IMR-90 (cell line): Measurements from ENCODE around the gene MAGI1. TPM values are rescaled to one million over a fixed set of nuclear protein-coding genes. Genes with fewer than 3 reads are reported as not detected.

ENCODE experiments used
- ATAC-seq: fragments of 200-7000 bp; cut with Tn5 transposase; 2 replicates; pipeline ENCODE4 v1.9.1; 2020; ENCODE audit warnings: low read depth, mild to moderate bottlenecking, moderate library complexity
- BruUV-seq: library from RNA; stranded (reverse); fragments of 400-500 nt; replicated peaks from 2 replicates; lab custom pipeline; 2021; lab: Mats Ljungman, UMichigan
- CTCF ChIA-PET: fragments of 300-600 bp; formaldehyde crosslinking; extraction: SDS; loops from one replicate; lab custom pipeline; 2021; ENCODE audit warnings: antibody characterized with exemption; lab: Yijun Ruan, JAX
- POLR2A ChIA-PET: fragments of 300-600 bp; sonication (Branson Sonifier 250); formaldehyde crosslinking; loops from one replicate; lab custom pipeline; 2022; ENCODE audit warnings: antibody characterized with exemption; ENCODE audit not compliant: unreplicated experiment; lab: Charles Lee
- DNase-seq: peaks from one replicate; pipeline ENCODE4 v3.0.0; 2013
- H2AFZ ChIP-seq: replicated peaks from 2 replicates; pipeline ENCODE3; 2013; ENCODE audit warnings: low read length, mild to moderate bottlenecking; ENCODE audit not compliant: poor library complexity
- H2AK5ac ChIP-seq: 2 replicates; pipeline ENCODE4 v1.6.1; 2013; ENCODE audit warnings: low read depth, low read length, inconsistent platforms
- H2AK9ac ChIP-seq: replicated peaks from 2 replicates; pipeline ENCODE3; 2013; ENCODE audit warnings: mild to moderate bottlenecking, low read depth, low read length, moderate library complexity; ENCODE audit not compliant: poor library complexity
- H2BK120ac ChIP-seq: 2 replicates; pipeline ENCODE4 v1.6.1; 2013; ENCODE audit warnings: low read depth, low read length, inconsistent platforms
- H2BK15ac ChIP-seq: 3 replicates; pipeline ENCODE4 v1.6.1; 2013; ENCODE audit warnings: low read depth, low read length, inconsistent platforms
- H2BK20ac ChIP-seq: 2 replicates; pipeline ENCODE4 v1.6.1; 2013; ENCODE audit warnings: low read depth, mild to moderate bottlenecking, inconsistent platforms, low read length, moderate library complexity
- H2BK5ac ChIP-seq: 2 replicates; pipeline ENCODE4 v1.6.1; 2013; ENCODE audit warnings: mild to moderate bottlenecking, low read depth, low read length, inconsistent platforms; ENCODE audit not compliant: poor library complexity, severe bottlenecking
- H3K14ac ChIP-seq: replicated peaks from 2 replicates; pipeline ENCODE4 v1.6.1; 2013; ENCODE audit warnings: low read depth, low read length, inconsistent platforms
- H3K18ac ChIP-seq: 2 replicates; pipeline ENCODE4 v1.6.1; 2013; ENCODE audit warnings: low read depth, low read length, control low read depth
- H3K23ac ChIP-seq: 2 replicates; pipeline ENCODE4 v1.6.1; 2013; ENCODE audit warnings: low read depth, low read length, inconsistent platforms
- H3K27ac ChIP-seq: 2 replicates; pipeline ENCODE4 v1.5.1; 2013; ENCODE audit warnings: mild to moderate bottlenecking, control low read depth, low read length; ENCODE audit not compliant: insufficient read depth
- H3K27me3 ChIP-seq: 2 replicates; pipeline ENCODE4 v1.6.1; 2013; ENCODE audit warnings: low read length; ENCODE audit not compliant: control insufficient read depth, insufficient read depth
- H3K36me3 ChIP-seq: 2 replicates; pipeline ENCODE4 v1.6.1; 2013; ENCODE audit warnings: low read length, mixed read lengths; ENCODE audit not compliant: control insufficient read depth, insufficient read depth
- H3K4ac ChIP-seq: 2 replicates; pipeline ENCODE4 v1.6.1; 2013; ENCODE audit warnings: low read depth, low read length, inconsistent platforms
- H3K4me1 ChIP-seq: 2 replicates; pipeline ENCODE4 v1.6.1; 2013; ENCODE audit warnings: low read length, mixed read lengths; ENCODE audit not compliant: control insufficient read depth, insufficient read depth
- H3K4me2 ChIP-seq: 2 replicates; pipeline ENCODE4 v1.6.1; 2013; ENCODE audit warnings: low read depth, mild to moderate bottlenecking, control low read depth, low read length, moderate library complexity
- H3K4me3 ChIP-seq: 2 replicates; pipeline ENCODE4 v1.5.1; 2013; ENCODE audit warnings: low read depth, mild to moderate bottlenecking, control low read depth, low read length, moderate library complexity; ENCODE audit not compliant: insufficient read depth
- H3K56ac ChIP-seq: 2 replicates; pipeline ENCODE4 v1.6.1; 2013; ENCODE audit warnings: low read length, inconsistent platforms; ENCODE audit not compliant: insufficient read depth; ENCODE audit errors: extremely low read depth
- H3K79me1 ChIP-seq, 2 experiments: 2 replicates each; pipeline ENCODE4 v1.6.1; 2013; ENCODE audit warnings: low read length in 2 of 2, inconsistent platforms in 1 of 2, low read depth in 1 of 2
- H3K9ac ChIP-seq: 2 replicates; pipeline ENCODE4 v1.6.1; 2013; ENCODE audit warnings: low read depth, low read length, control low read depth
- H3K9me1 ChIP-seq: 2 replicates; pipeline ENCODE4 v1.6.1; 2013; ENCODE audit warnings: low read length, inconsistent platforms; ENCODE audit not compliant: insufficient read depth
- H3K9me3 ChIP-seq: 2 replicates; pipeline ENCODE4 v1.6.1; 2013; ENCODE audit warnings: low read length; ENCODE audit not compliant: control insufficient read depth, insufficient read depth
- H4K20me1 ChIP-seq: 2 replicates; pipeline ENCODE4 v1.6.1; 2013; ENCODE audit warnings: low read length, inconsistent platforms; ENCODE audit not compliant: insufficient read depth
- H4K5ac ChIP-seq: 2 replicates; pipeline ENCODE4 v1.6.1; 2013; ENCODE audit warnings: mild to moderate bottlenecking, low read depth, low read length, control low read depth
- H4K8ac ChIP-seq, 2 experiments: 2 replicates each; pipeline ENCODE4 v1.6.1; 2013; ENCODE audit warnings: low read depth in 2 of 2, low read length in 2 of 2, control low read depth in 1 of 2, inconsistent platforms in 1 of 2
- H4K91ac ChIP-seq: 2 replicates; pipeline ENCODE4 v1.6.1; 2013; ENCODE audit warnings: low read depth, low read length, inconsistent platforms; ENCODE audit not compliant: insufficient read depth
- BHLHE40 ChIP-seq: fragments of 150-350 bp; IDR thresholded peaks from 2 replicates; pipeline ENCODE4 v1.6.1; 2016; ENCODE audit warnings: mild to moderate bottlenecking, low read depth, low read length
- CEBPB ChIP-seq: IDR thresholded peaks from 2 replicates; pipeline ENCODE4 v1.6.1; 2012; ENCODE audit warnings: low read depth, low read length, improper control_type of control experiment
- CHD1 ChIP-seq: IDR thresholded peaks from 2 replicates; pipeline ENCODE4 v1.6.1; 2012; ENCODE audit warnings: low read depth, low read length, improper control_type of control experiment
- ELK1 ChIP-seq: fragments of 150-350 bp; IDR thresholded peaks from 2 replicates; pipeline ENCODE4 v1.6.1; 2016; ENCODE audit warnings: low read depth, mild to moderate bottlenecking, low read length, moderate library complexity, borderline replicate concordance
- FOS ChIP-seq: fragments of 150-350 bp; IDR thresholded peaks from 2 replicates; pipeline ENCODE4 v1.6.1; 2016; ENCODE audit warnings: low read depth, low read length
- MAFK ChIP-seq: IDR thresholded peaks from 2 replicates; pipeline ENCODE4 v1.6.1; 2012; ENCODE audit warnings: low read depth, low read length, improper control_type of control experiment
- MAZ ChIP-seq: IDR thresholded peaks from 2 replicates; pipeline ENCODE4 v1.6.1; 2012; ENCODE audit warnings: low read depth, mild to moderate bottlenecking, low read length, improper control_type of control experiment, moderate library complexity, borderline replicate concordance
- MXI1 ChIP-seq: IDR thresholded peaks from 2 replicates; pipeline ENCODE4 v1.6.1; 2012; ENCODE audit warnings: low read depth, mild to moderate bottlenecking, low read length, moderate library complexity, borderline replicate concordance
- NFE2L2 ChIP-seq: fragments of 150-350 bp; IDR thresholded peaks from 2 replicates; pipeline ENCODE4 v1.6.1; 2016; ENCODE audit warnings: low read depth, mild to moderate bottlenecking, low read length
- POLR2A ChIP-seq: IDR thresholded peaks from 2 replicates; pipeline ENCODE4 v1.6.1; 2012; ENCODE audit warnings: mild to moderate bottlenecking, low read depth, low read length
- RAD21 ChIP-seq: IDR thresholded peaks from 2 replicates; pipeline ENCODE4 v1.6.1; 2012; ENCODE audit warnings: low read length, improper control_type of control experiment
- RCOR1 ChIP-seq: IDR thresholded peaks from 2 replicates; pipeline ENCODE4 v1.6.1; 2012; ENCODE audit warnings: mild to moderate bottlenecking, low read length, improper control_type of control experiment; ENCODE audit not compliant: insufficient replicate concordance
- RFX5 ChIP-seq: IDR thresholded peaks from 2 replicates; pipeline ENCODE4 v1.8.0; 2012; ENCODE audit warnings: low read depth, mild to moderate bottlenecking, low read length, moderate library complexity
- SMC3 ChIP-seq: fragments of 150-350 bp; IDR thresholded peaks from 2 replicates; pipeline ENCODE4 v1.6.1; 2016; ENCODE audit warnings: low read depth, mild to moderate bottlenecking, antibody characterized with exemption, low read length, moderate library complexity
- WGBS, 2 experiments: methylation state at CpG; one replicate each; pipeline versions ENCODE4 v1.1.5 to v1.1.7; 2013; ENCODE audit warnings: missing lambda C conversion rate in 2 of 2; ENCODE audit not compliant: insufficient read length in 1 of 2; ENCODE audit errors: extremely low coverage in 2 of 2; 5-methylcytosine and 5-hydroxymethylcytosine counted together
- dilution Hi-C: fragments of 300-500 bp; cut with HindIII; formaldehyde crosslinking; loops from one replicate; pipeline ENCODE4 v1.14.3; 2018; ENCODE audit warnings: low sequenced_read_pairs; ENCODE audit not compliant: unreplicated experiment
- in situ Hi-C: fragments of 300-500 bp; cut with MboI; formaldehyde crosslinking; loops from 3 replicates; pipeline ENCODE4 v1.14.3; 2019; ENCODE audit warnings: low sequenced_read_pairs, inconsistent platforms, mixed read lengths
- intact Hi-C: fragments of 100-400 bp; cut with micrococcal nuclease; formaldehyde crosslinking; loops from 2 replicates; pipeline ENCODE4 v1.10.0; 2022
- polyA plus RNA-seq, 3 experiments: library from polyadenylated mRNA; depleted of rRNA; stranded (reverse); fragments of >200 nt; gene quantifications; 2 replicates each; pipeline ENCODE4 v1.2.3, GENCODE V29; 2012; ENCODE audit warnings: low replicate concordance in 1 of 3
- total RNA-seq: library from RNA; depleted of rRNA; stranded (reverse); fragments of >200 nt; gene quantifications from 2 replicates; pipeline ENCODE4 v1.2.3, GENCODE V29; 2012
- TF ChIP-seq, protein P1 (sequence below): fragments of 150-350 bp; IDR thresholded peaks from 2 replicates; pipeline ENCODE4 v1.6.1; 2017; ENCODE audit warnings: mild to moderate bottlenecking, antibody characterized with exemption, low read length, low read depth
- TF ChIP-seq, protein P2 (sequence below): conservative IDR thresholded peaks from 2 replicates; pipeline ENCODE4 v1.5.1; 2012; ENCODE audit warnings: mild to moderate bottlenecking, low read depth, low read length, improper control_type of control experiment

The MAGI1 gene
- total and polyA plus RNA-seq, 2 of the 4 experiments (the other 2 are of a cell fraction), result 14.5 to 24.2 TPM

DNA sequence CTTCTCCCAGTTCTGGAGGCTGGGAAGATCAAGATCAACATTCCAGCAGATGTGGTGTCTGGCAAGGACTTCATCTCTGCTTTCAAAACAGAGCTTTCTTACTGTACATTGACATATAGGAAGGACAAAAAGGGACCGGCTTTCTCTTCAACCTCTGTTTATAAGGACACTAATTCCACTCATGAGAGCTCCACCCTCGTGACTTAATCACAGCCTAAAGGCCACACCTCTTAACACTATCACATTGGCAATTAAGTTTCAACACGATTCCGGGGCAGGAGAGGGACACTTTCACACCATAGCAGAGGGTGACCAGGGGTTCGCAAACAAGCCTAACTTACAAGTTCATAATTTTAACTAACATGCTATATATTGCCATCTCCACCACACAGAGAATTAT lies 231.5 kb downstream of the MAGI1 start:
- H2AK5ac ChIP-seq, result no peak overlapping the region
- H3K4ac ChIP-seq, result no peak overlapping the region
- ChIA-PET CTCF (no interaction called here), POLR2A (no interaction called here)
- dilution Hi-C loops (no loop called here), in situ Hi-C loops (no loop called here), intact Hi-C loops (no loop called here)
- H3K23ac ChIP-seq, result no peak overlapping the region
- H3K27ac ChIP-seq, result no peak overlapping the region
- no peak overlapping the region for H2BK15ac ChIP-seq
- no peaks in the 10 kb centered on the region for H3K27me3 ChIP-seq
- WGBS, 2 experiments, result 73% methylated on average over 2 of the region's 5 CpGs; no CpG with 5 or more reads in 1 of the 2 experiments
- DNase-seq (peak; percentile 8), ATAC-seq (no peak)
- no peaks in the 10 kb centered on the region for H3K36me3 ChIP-seq
- no peak overlapping the region for H2BK20ac ChIP-seq
- no peak overlapping the region for H4K91ac ChIP-seq
- no peak overlapping the region for H3K14ac ChIP-seq
- no peak for TF ChIP-seq POLR2A
- TF ChIP-seq, protein P1, sequence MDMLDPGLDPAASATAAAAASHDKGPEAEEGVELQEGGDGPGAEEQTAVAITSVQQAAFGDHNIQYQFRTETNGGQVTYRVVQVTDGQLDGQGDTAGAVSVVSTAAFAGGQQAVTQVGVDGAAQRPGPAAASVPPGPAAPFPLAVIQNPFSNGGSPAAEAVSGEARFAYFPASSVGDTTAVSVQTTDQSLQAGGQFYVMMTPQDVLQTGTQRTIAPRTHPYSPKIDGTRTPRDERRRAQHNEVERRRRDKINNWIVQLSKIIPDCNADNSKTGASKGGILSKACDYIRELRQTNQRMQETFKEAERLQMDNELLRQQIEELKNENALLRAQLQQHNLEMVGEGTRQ, result no peak
- no peak for TF ChIP-seq FOS
- TF ChIP-seq RAD21, result no peak
- no peak for TF ChIP-seq SMC3
- no peak for TF ChIP-seq MAFK
- TF ChIP-seq RFX5, result no peak
- TF ChIP-seq RCOR1, result no peak
- TF ChIP-seq NFE2L2, result no peak
- TF ChIP-seq CEBPB, result no peak
- TF ChIP-seq, protein P2, sequence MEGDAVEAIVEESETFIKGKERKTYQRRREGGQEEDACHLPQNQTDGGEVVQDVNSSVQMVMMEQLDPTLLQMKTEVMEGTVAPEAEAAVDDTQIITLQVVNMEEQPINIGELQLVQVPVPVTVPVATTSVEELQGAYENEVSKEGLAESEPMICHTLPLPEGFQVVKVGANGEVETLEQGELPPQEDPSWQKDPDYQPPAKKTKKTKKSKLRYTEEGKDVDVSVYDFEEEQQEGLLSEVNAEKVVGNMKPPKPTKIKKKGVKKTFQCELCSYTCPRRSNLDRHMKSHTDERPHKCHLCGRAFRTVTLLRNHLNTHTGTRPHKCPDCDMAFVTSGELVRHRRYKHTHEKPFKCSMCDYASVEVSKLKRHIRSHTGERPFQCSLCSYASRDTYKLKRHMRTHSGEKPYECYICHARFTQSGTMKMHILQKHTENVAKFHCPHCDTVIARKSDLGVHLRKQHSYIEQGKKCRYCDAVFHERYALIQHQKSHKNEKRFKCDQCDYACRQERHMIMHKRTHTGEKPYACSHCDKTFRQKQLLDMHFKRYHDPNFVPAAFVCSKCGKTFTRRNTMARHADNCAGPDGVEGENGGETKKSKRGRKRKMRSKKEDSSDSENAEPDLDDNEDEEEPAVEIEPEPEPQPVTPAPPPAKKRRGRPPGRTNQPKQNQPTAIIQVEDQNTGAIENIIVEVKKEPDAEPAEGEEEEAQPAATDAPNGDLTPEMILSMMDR, result no peak
- no peak for TF ChIP-seq ELK1
- TF ChIP-seq MXI1, result no peak
- no peak for TF ChIP-seq MAZ
- no peak for TF ChIP-seq CHD1
- no peak for TF ChIP-seq BHLHE40
- peaks cover 5% of the 10 kb centered on the region; the same call in 1 of the 2 replicates for H3K9me1 ChIP-seq
- BruUV-seq, result no TSS peak
- peaks cover 4 to 41% of the 10 kb centered on the region in 2 experiments for H3K79me1 ChIP-seq
- no peak overlapping the region for H2BK120ac ChIP-seq
- no peak overlapping the region for H3K4me2 ChIP-seq
- no peak overlapping the region for H2AK9ac ChIP-seq
- no peak overlapping the region for H2AFZ ChIP-seq
- H4K20me1 ChIP-seq, result no peaks in the 10 kb centered on the region
- no peaks in the 10 kb centered on the region for H3K4me1 ChIP-seq
- no peak overlapping the region for H4K5ac ChIP-seq
- no peak overlapping the region for H3K4me3 ChIP-seq
- no peak overlapping the region for H3K9ac ChIP-seq
- no peak overlapping the region for H3K56ac ChIP-seq
- H2BK5ac ChIP-seq, result no peak overlapping the region
- no peak overlapping the region for H3K18ac ChIP-seq
- H3K9me3 ChIP-seq, result no peaks in the 10 kb centered on the region
- H4K8ac ChIP-seq, result no peak overlapping the region
